A549 (cell line): ENCODE results near the gene LIG1.

Source experiments
- EP300 ChIP-seq, 2 experiments: fragments of >200 bp; sonication (Bioruptor Twin); formaldehyde crosslinking; IDR thresholded peaks; 2 replicates in 1 of 2; 3 replicates in 1 of 2; pipeline ENCODE4 v1.6.1; 2016 to 2017
- ESRRA ChIP-seq: fragments of 150-350 bp; IDR thresholded peaks from 2 replicates; pipeline ENCODE4 v1.6.1; 2014; ENCODE audit warnings: mild to moderate bottlenecking, low read length, borderline replicate concordance
- HDAC2 ChIP-seq: fragments of 200-600 bp; sonication (generic); IDR thresholded peaks from 2 replicates; pipeline ENCODE4 v1.6.1; 2016
- HMGXB4 ChIP-seq: fragments of 250-450 bp; sonication (Bioruptor Pico); IDR thresholded peaks from 2 replicates; pipeline ENCODE4 v1.5.0; 2021; ENCODE audit warnings: mild to moderate bottlenecking, moderate library complexity, borderline replicate concordance
- KDM1A ChIP-seq: fragments of 200-600 bp; sonication (generic); IDR thresholded peaks from 2 replicates; pipeline ENCODE4 v1.6.1; 2016; ENCODE audit warnings: low read depth, mild to moderate bottlenecking
- MAX ChIP-seq: IDR thresholded peaks from 2 replicates; pipeline ENCODE4 v1.6.1; 2012
- POLR2A ChIP-seq: IDR thresholded peaks from 2 replicates; pipeline ENCODE4 v1.6.1; 2012; ENCODE audit warnings: mild to moderate bottlenecking, low read length
- RARB ChIP-seq: fragments of 250-450 bp; sonication (Bioruptor Pico); IDR thresholded peaks from 2 replicates; pipeline ENCODE4 v1.8.0; 2021; ENCODE audit warnings: mild to moderate bottlenecking, moderate library complexity
- REST ChIP-seq: fragments of 200-600 bp; sonication (generic); IDR thresholded peaks from 2 replicates; pipeline ENCODE4 v1.6.1; 2016; ENCODE audit warnings: antibody characterized with exemption, mild to moderate bottlenecking, moderate library complexity
- USF2 ChIP-seq: fragments of 450-650 bp; IDR thresholded peaks from 2 replicates; pipeline ENCODE4 v1.6.1; 2014; ENCODE audit warnings: antibody characterized with exemption
- ZC3H11A ChIP-seq: fragments of 450-650 bp; IDR thresholded peaks from 2 replicates; pipeline ENCODE4 v1.6.1; 2014; ENCODE audit warnings: antibody characterized with exemption, mild to moderate bottlenecking
- TF ChIP-seq, protein P1 (sequence below): fragments of >200 bp; sonication (Bioruptor Twin); formaldehyde crosslinking; IDR thresholded peaks from 3 replicates; pipeline ENCODE4 v1.5.1; 2016

DNA sequence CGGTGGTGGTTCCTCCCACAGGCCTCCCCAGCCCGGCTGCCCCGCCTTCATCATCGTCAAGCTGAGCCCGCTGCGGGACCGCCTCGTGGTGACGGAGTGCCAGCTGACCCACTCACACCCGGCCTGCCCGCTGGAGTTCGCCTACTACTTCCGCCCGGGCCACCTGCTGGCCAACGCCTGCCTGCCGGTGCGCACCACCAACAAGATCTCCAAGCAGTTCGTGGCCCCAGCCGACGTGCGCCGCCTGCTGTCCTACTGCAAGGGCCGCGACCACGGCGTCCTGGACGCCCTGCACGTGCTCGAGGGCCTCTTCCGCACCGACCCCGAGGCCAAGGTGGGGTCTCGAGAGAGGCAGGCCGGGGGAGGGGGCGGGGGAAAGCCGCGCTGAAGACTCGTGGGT, 12.3 kb upstream of the LIG1 start:
- TF ChIP-seq HDAC2 = no peak
- TF ChIP-seq, protein P1, sequence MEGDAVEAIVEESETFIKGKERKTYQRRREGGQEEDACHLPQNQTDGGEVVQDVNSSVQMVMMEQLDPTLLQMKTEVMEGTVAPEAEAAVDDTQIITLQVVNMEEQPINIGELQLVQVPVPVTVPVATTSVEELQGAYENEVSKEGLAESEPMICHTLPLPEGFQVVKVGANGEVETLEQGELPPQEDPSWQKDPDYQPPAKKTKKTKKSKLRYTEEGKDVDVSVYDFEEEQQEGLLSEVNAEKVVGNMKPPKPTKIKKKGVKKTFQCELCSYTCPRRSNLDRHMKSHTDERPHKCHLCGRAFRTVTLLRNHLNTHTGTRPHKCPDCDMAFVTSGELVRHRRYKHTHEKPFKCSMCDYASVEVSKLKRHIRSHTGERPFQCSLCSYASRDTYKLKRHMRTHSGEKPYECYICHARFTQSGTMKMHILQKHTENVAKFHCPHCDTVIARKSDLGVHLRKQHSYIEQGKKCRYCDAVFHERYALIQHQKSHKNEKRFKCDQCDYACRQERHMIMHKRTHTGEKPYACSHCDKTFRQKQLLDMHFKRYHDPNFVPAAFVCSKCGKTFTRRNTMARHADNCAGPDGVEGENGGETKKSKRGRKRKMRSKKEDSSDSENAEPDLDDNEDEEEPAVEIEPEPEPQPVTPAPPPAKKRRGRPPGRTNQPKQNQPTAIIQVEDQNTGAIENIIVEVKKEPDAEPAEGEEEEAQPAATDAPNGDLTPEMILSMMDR = no peak
- no peak for TF ChIP-seq MAX
- no peak for TF ChIP-seq ESRRA
- TF ChIP-seq REST = no peak
- no peak for TF ChIP-seq RARB (CRISPR knock-in tag)
- TF ChIP-seq POLR2A = no peak
- TF ChIP-seq HMGXB4 (CRISPR knock-in tag) = no peak
- TF ChIP-seq USF2 = no peak
- no peak for TF ChIP-seq ZC3H11A
- TF ChIP-seq KDM1A = no peak
- no peak for TF ChIP-seq EP300 (IDR thresholded peaks at IDR 0.05)
